Mesenteric fat pad (tissue), 1 donor: ENCODE results near the gene C1QTNF2. TPM values are rescaled to one million over a fixed set of nuclear protein-coding genes. Genes with fewer than 3 reads are reported as not detected.
A peak's percentile ranks its signal among the peaks of the same experiment; 100 is the strongest.

ENCODE experiments used
- DNase-seq: peaks from one replicate; pipeline ENCODE4 v3.0.0-alpha.2; 2020; ENCODE audit warnings: low spot score
- total RNA-seq: library from RNA; stranded (reverse); fragmentation: NEBNext Ultra II Directional; extraction: Animal tissue kit (Norgen Biotek cat#: 25700); gene quantifications from one replicate; pipeline ENCODE4 v1.2.1, GENCODE V29; 2021
- donor health status: DM: yes; HTN: yes; CAD: no.

Gene C1QTNF2
- total RNA-seq, 1 donor from 2014 or later: 0.64 TPM

- DNase-seq: no peak
Measured at GRCh38 chr5:160375166-160375565, 4.7 kb upstream of the C1QTNF2 start.

GRCh38 chr5:160371294-160371693 lies 868 bp upstream of the C1QTNF2 start:
- DNase-seq: no peak

GRCh38 chr5:160370713-160371034 lies 248 bp upstream of the C1QTNF2 start:
- DNase-seq: no peak

GRCh38 chr5:160367885-160368284 lies 2.5 kb downstream of the C1QTNF2 start:
- no peak for DNase-seq

- no peak for DNase-seq
Measured at GRCh38 chr5:160367261-160367660, 3.2 kb downstream of the C1QTNF2 start.

- DNase-seq: no peak
Measured at GRCh38 chr5:160366230-160366629, 4.2 kb downstream of the C1QTNF2 start.

- DNase-seq: no peak
Measured at GRCh38 chr5:160363660-160364395, 6.6 kb downstream of the C1QTNF2 start.

- no peak for DNase-seq
Measured at GRCh38 chr5:160363211-160363610, 7.2 kb downstream of the C1QTNF2 start.

GRCh38 chr5:160361624-160362228 lies 8.7 kb downstream of the C1QTNF2 start:
- DNase-seq: no peak

GRCh38 chr5:160360310-160360709 lies 10.1 kb downstream of the C1QTNF2 start:
- DNase-seq: no peak

- DNase-seq: no peak
Measured at GRCh38 chr5:160359816-160360215, 10.6 kb downstream of the C1QTNF2 start.

GRCh38 chr5:160359242-160359641 lies 11.2 kb downstream of the C1QTNF2 start:
- no peak for DNase-seq

- DNase-seq: no peak
Measured at GRCh38 chr5:160357861-160358411, 12.5 kb downstream of the C1QTNF2 start.

GRCh38 chr5:160357394-160357793 lies 13.0 kb downstream of the C1QTNF2 start:
- no peak for DNase-seq

- DNase-seq: no peak
Measured at GRCh38 chr5:160356550-160357347, 13.7 kb downstream of the C1QTNF2 start.

- no peak for DNase-seq
Measured at GRCh38 chr5:160354666-160355065, 15.8 kb downstream of the C1QTNF2 start.

- DNase-seq: peak; percentile 53
Measured at GRCh38 chr5:160353379-160353778, 17.0 kb downstream of the C1QTNF2 start.

GRCh38 chr5:160352308-160352707 lies 18.1 kb downstream of the C1QTNF2 start:
- DNase-seq: no peak

GRCh38 chr5:160349935-160350303 lies 20.5 kb downstream of the C1QTNF2 start:
- DNase-seq: no peak

GRCh38 chr5:160349249-160349934 lies 21.0 kb downstream of the C1QTNF2 start:
- no peak for DNase-seq

GRCh38 chr5:160348080-160348479 lies 22.3 kb downstream of the C1QTNF2 start:
- no peak for DNase-seq
